HG03565 (cell line): ENCODE measurements around the gene IGF2BP2.
"Not testable (repeated sequence)": the region's sequence is repeated elsewhere in the genome, so short reads cannot be mapped to it uniquely, and the experiment has no call there.

Experiments
- ATAC-seq: cut with Tn5 transposase; IDR thresholded peaks from one replicate; pipeline ENCODE4 v1.9.1; 2021; ENCODE audit warnings: mild to moderate bottlenecking, moderate library complexity; ENCODE audit not compliant: unreplicated experiment

Gene IGF2BP2

GRCh38 chr3:185680231-185680630 is 144.6 kb downstream of the IGF2BP2 start:
- ATAC-seq, result no peak

- ATAC-seq, result no peak
Observed at GRCh38 chr3:185678027-185678426, 146.8 kb downstream of the IGF2BP2 start.

DNA sequence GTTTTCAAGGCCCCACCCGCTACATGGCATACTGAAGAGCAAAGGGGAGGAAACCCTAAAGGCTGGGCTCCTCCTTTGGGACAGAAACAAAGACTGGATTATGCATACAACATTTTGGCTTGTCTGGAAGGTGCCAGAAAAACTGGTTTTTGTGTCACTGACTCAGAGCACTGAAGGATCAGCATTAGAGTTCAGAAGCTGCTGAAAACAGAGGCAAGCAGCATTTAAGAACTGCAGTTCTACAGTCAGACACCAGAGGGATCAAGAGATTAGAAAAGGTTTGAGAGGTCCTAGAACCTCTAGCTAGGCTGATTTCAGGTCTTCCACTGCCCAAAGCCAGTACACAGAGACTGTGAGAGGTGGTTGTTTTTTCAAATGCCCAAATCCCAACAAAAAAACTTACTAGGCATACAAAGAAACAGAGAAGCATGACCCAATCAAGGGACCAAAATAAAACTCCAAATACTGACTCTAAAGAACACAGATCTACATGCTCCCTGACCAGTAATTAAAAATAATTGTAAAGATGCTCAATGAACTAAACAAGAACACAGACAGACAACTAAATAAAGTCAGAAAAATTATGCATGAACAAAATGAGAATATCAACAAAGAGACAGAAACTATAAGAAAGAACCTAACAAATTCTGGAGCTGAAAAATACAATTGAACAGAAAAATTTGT is 147.6 kb downstream of the IGF2BP2 start:
- ATAC-seq, result no peak

GRCh38 chr3:185667574-185667973 is 157.3 kb downstream of the IGF2BP2 start:
- ATAC-seq, result no peak

DNA sequence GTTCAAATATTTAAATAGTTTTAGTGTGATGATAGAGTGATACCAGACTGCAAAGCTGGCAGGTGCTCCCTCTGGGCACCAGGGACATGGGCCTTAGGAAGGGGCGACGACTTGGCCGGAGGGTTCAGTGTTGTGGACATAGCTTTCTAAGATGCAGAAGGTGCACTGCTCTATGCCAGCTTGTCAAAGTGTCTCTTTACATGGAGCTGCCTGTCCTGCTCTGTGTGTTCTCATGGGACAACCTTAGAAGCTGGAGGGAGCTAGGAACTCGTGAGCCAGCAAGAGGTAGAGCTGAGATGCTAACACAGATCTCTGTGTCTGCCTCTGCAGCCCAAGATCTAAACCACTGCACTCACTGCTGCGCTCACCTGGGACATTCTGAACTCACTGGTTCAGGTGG is 160.9 kb downstream of the IGF2BP2 start:
- ATAC-seq, result no peak

GRCh38 chr3:185661772-185662171 is 163.1 kb downstream of the IGF2BP2 start:
- no peak for ATAC-seq

GRCh38 chr3:185661296-185661695 is 163.5 kb downstream of the IGF2BP2 start:
- not testable (repeated sequence) for ATAC-seq

- ATAC-seq, result peak; percentile 60
Observed at GRCh38 chr3:185659942-185660921, 164.6 kb downstream of the IGF2BP2 start.

DNA sequence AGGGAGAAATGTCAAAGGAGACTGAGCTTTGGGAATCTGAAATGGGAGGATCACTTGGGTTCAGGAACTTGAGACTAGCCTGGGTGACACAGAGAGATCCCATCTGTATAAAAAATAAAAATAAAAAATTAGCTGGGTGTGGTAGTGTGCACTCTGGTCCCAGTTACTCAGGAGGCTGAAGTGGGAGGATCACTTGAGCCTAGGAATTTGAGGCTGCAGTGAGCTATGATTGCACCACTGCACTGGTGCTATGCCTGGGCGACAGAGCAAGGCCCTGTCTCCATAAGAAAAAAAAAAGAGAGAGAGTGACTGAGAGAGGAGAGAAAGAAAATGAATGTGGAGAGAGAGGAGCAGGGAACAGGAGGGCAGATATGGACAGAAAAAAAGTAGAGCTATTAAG is 165.9 kb downstream of the IGF2BP2 start:
- no peak for ATAC-seq

DNA sequence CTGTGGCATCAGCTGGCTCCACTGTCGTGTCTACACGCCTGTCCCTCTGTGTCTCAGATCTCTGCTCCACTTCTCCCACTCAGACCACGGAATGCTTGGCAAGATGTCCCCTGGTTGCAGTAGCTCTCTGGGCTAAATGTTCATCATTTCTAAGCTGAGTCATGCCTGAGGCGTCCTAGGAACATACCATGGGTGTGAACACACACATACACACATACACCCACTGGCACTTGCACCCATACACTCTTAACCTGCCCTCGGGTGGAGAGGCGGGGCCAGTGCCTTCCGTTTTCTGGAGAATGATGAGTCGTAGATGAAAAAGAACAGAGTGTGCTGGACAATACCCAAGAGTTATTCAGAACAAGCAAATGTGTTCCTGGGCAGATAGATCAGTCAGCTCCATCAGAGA is 166.3 kb downstream of the IGF2BP2 start:
- no peak for ATAC-seq

- no peak for ATAC-seq
Observed at GRCh38 chr3:185657691-185658503, 166.9 kb downstream of the IGF2BP2 start.

- no peak for ATAC-seq
Observed at GRCh38 chr3:185657211-185657610, 167.6 kb downstream of the IGF2BP2 start.

GRCh38 chr3:185656321-185656840 is 168.5 kb downstream of the IGF2BP2 start:
- no peak for ATAC-seq

DNA sequence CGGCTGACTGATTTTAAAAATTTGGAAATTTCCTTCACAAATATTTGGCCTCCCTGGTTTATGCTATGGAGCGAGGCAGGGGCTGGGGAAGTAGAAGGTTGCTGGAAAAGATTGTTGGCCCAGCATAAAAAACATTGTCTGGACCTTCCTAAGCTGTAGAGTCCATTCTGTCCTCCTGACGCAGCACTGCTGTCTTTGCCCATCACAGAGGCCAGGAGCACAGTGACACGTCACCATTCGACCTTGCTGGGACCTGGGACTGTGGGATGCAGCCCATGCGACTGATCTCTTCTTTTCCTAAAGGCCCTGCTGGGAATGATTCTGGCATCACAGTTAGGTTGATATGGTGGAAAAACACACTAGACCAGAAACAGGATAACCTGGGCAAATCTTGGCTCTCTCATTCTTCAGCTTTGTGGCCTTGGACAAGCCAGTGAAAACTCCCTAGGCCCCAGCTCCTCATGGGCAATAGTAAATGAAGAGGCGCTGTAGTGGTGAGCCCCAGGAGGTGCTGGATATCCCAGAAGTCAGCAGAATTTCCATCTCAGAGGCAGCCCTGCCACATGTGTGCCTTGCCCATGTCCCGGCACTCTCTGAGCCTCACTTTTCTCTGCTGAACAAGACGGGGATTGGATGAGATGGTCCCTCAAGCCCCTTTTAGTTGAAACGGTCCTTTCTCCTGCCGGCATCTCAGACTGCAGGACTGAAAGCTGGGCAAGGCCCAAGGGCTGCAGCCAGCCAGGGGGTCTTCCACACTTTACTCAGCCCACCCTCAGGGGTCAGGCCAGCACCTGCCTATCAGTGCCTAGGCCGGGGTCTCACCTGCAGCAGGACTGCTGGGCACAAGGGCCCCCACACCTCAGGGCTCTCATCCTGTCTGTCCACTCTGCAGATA is 169.2 kb downstream of the IGF2BP2 start:
- ATAC-seq, result no peak

- no peak for ATAC-seq
Observed at GRCh38 chr3:185654758-185655145, 170.1 kb downstream of the IGF2BP2 start.

- ATAC-seq, result no peak
Observed at GRCh38 chr3:185653949-185654757, 170.7 kb downstream of the IGF2BP2 start.

DNA sequence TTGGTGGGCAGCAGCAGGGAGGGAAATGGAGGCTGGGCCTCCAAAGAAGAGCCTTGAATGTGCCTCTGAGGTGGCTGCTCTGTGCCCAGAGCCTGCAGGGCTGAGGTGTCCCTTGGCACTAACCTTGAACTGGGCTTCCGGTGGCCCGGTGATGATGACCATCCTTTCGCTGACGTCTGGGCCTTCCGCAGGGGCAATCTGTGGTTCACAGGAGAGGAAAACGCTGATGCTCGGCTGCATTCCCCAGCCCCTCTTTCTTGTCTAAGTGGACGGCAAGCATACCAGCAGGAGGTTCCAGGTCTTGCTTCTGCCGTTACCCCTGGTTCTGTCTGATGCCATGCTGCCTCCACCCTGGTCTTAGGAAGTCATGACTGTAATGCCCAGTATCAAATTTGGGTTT is 172.9 kb downstream of the IGF2BP2 start:
- no peak for ATAC-seq

- no peak for ATAC-seq
Observed at GRCh38 chr3:185649414-185649813, 175.4 kb downstream of the IGF2BP2 start.

- ATAC-seq, result no peak
Observed at GRCh38 chr3:185648396-185648795, 176.4 kb downstream of the IGF2BP2 start.
